Right forelimb (tissue), 1 donor: ENCODE results near the gene MYO5A.

ENCODE experiments used
- DNase-seq: peaks from one replicate; pipeline ENCODE4 v3.0.0-alpha.2; 2018

The MYO5A gene

GRCh38 chr15:52359722-52360121, 169.0 kb downstream of the MYO5A start:
- no peak for DNase-seq

GRCh38 chr15:52357949-52358348, 170.7 kb downstream of the MYO5A start:
- DNase-seq = no peak

DNA sequence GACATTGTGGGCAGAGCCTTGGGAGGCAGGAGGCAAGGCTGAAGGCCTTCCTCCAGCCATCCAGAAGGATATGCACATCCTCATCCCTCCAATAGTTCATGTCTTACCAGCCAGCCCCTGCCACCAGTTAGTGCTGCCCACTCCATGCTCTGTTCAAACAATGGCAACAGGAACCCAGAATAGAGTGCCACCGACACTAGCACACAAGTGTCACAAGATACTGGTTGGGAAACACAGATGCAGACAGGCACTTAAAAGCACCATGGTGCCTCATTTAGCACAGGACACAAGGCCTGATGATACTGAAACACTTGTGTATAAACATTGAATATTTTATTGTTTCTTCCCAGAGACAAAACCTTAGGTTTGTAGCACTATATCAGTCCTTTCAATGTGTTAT, 176.6 kb downstream of the MYO5A start:
- DNase-seq = no peak

- DNase-seq = no peak
Measured at GRCh38 chr15:52351206-52351908, 177.3 kb downstream of the MYO5A start.

DNA sequence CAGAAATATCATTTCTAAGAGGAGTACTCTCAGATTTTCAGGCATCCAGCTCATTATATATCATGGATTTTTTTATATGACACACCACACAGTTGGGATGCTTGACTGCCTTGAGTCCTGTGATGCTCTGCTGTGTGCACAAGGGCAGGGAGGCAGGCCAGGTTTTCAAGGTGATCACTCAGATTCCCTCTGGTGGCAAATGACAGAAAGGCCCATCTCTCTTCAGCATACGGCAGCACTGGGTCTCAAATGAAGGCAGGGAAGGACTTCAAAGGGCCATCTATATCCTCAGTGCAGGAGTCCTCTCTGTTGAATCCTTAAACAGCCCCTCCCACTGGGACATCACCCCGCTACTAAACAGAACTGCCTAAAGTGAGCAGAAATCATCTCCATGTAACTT, 178.3 kb downstream of the MYO5A start:
- no peak for DNase-seq

DNA sequence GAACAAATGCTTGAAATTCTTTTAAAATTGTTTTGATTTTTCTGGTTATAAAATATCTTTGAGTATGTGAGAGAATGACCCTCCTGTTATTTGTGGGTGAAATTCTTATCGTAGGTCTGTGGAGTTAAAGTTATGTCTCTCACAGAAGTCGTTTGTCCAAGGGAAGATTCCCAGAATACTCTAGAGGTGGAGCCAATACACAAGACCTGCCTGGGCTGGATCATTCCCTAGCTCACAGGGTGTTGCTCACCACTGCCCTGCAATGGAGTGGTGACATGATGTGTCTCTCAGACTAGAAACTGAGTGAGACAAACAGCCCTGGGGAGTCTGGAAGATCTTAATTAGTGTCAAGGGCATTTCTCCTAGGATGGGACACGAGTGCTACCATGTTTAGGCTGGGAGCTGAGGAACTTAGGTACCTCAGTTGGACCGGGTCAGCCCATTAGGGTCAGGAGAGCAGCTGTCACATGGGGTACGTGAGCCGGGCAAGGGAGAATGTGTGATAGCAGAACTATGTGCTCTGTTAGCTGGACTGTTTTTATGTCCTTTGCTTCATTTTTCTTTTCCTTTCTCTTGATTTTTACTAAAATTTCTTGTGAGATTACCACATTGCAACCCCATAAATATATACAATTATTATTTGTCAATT, 179.5 kb downstream of the MYO5A start:
- DNase-seq = no peak

DNA sequence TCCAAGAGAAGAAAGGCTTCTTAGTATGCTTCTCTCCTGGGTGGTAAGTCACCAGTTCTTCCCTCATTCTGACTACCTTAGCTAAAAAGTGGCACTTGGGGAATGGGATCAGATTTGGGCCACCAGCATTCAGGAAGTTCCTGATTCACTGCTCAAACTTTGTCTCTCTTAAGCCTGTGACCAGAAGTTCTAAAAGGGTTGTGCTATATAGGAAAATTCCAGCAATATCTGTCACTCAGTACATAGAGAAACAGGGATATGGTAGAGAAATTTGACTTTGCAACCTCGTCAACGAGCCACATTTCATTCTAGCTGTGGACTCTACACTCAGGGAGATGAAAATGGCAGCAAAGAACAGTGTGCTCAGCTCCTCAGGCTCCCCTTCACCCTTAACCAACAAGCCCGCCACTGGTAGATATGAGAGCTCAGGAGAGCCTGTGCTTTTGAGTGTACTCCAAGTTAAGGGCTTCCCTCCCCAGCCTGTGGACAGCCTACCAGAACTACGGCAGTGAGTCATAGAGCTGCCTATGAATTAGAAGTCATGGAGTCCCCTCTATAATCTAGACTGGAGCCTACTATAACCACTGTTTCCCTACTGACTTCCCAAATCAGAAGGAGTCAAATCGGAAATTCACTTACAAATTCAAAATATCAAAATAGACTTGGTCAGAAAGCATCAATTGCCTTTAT, 180.5 kb downstream of the MYO5A start:
- DNase-seq = no peak

- no peak for DNase-seq
Measured at GRCh38 chr15:52344592-52344991, 184.1 kb downstream of the MYO5A start.

DNA sequence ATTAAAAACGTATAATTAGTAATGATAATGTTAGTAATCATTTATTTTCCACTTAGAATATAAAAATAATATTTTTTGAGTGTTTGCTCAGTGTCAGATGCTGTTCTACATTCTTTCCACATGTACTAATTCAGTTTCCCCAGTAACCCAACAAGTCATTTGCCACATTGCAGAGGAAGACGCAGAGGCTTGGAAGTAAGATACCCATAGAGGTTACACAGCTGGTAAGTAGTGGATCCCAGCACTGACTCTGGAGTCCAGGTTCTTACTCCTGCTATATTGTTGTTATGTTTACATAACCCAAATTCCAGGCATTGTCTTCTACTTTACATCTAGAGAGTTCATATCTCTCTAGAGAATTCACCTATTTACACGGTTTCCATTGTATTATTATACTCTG, 184.8 kb downstream of the MYO5A start:
- DNase-seq = no peak

- no peak for DNase-seq
Measured at GRCh38 chr15:52340093-52340492, 188.6 kb downstream of the MYO5A start.

DNA sequence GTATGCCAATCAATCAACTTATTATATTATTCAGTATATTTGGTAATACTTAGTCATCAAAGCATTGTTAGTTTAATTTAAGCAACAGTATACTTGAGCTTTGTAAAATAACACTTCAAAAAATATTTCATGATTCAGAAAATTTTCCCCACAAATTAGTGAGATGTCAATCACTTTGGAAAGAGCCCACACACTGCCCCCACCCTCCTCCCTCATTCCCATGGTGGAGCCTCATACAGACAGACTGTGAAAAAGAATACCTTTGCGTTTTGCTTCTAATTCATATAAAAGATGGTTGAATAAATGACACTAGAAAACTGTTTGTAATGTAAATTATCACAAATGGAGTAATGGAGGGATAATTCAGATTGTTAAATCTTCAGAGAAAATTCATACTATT, 189.8 kb downstream of the MYO5A start:
- DNase-seq = no peak

- DNase-seq = no peak
Measured at GRCh38 chr15:52338058-52338457, 190.6 kb downstream of the MYO5A start.

- DNase-seq = no peak
Measured at GRCh38 chr15:52337198-52337853, 191.4 kb downstream of the MYO5A start.

DNA sequence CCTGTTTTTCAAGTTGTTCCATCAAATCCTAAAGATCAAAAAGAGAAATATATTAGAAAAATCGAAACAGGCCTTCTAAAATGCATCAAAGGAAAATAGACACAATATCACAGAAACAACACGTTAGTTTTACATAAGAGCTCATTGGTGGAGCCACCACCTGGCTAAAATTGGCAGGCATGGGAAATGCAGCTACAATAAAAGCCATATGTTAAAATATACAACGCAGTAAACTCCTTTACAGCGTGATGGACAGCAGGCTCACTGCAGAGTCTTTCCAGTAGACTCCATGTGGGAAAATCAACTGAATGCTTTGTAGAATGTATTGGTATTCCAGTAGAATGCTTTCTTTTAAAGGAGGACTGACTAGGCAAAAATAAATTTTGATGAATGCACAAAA, 192.2 kb downstream of the MYO5A start:
- DNase-seq = no peak

- DNase-seq = no peak
Measured at GRCh38 chr15:52334491-52335160, 194.1 kb downstream of the MYO5A start.

- DNase-seq = no peak
Measured at GRCh38 chr15:52331490-52332240, 197.0 kb downstream of the MYO5A start.

DNA sequence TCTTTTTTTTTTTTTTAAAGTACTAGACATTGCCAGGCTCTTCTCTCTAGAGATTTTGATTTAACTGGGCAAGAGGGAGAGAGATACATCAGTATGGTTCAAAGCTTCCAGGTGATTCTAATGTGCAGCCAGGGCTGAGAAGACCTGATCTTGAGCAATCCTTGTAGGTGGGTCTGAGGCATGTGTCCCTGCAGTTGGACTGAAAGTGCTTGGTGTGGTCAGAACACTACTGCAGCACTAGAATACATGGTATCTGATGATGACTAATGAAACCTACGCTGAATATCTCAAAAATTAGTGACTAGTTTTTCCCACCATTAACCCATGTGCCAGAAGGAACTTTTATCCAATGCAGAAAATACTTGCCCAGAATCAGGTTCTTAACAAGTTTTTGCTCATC, 198.7 kb downstream of the MYO5A start:
- no peak for DNase-seq

DNA sequence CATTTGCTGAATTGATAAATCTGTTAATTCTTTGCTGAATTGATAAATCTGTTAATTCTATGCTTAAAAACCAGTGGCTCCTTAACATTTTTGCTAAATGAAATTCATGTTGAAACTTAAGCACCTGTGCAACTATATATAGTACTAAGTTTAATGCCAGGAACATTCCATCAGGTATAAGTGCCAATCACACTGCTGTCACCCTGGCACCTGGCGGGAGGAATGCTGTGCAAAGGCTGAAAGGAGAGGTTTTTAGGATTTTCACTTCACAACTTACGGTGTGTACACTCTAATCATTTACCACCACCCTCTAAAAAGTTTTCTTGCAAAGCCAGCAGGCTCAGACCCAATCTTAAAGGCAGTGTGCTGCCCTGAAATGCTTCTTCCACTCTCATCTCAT, 199.5 kb downstream of the MYO5A start:
- no peak for DNase-seq

DNA sequence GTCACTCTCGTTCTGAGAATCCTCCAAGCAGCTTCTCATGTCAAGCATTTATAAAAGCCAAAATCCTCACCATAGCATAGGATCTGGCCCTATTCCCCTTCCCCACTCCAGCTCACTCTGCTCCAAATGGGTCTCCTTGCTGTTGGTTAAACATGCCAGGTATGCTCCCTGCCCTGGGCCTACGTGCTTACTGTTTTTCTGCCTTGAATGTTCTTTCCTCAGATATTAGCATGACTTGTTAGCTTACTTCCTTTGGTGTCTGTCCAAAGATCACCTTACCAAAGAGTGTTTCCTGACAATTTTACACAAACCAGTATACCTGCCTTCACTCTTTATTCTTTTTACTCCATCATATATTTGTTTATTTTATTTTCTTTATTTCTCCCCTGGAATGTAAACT, 200.0 kb downstream of the MYO5A start:
- no peak for DNase-seq

- DNase-seq = no peak
Measured at GRCh38 chr15:52326756-52327155, 201.9 kb downstream of the MYO5A start.

DNA sequence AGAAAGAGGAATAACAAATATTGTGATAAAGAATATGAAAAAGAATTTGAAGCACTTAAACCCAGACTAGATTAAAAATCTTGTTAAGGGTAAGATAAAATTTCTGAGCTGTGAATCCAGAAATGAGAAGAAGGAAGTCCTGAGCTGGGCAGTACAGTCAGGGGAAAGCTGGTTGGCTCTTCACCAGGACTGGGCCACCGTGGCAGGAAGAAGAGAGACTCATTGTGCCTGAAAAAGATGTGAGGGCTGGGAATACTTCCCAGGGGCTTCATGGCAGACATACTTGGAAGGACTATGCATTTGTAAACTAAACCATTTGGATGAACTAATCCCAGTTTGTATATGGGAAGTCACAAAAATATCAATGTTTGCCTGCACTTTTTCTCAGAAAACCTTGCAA, 204.6 kb downstream of the MYO5A start:
- no peak for DNase-seq

DNA sequence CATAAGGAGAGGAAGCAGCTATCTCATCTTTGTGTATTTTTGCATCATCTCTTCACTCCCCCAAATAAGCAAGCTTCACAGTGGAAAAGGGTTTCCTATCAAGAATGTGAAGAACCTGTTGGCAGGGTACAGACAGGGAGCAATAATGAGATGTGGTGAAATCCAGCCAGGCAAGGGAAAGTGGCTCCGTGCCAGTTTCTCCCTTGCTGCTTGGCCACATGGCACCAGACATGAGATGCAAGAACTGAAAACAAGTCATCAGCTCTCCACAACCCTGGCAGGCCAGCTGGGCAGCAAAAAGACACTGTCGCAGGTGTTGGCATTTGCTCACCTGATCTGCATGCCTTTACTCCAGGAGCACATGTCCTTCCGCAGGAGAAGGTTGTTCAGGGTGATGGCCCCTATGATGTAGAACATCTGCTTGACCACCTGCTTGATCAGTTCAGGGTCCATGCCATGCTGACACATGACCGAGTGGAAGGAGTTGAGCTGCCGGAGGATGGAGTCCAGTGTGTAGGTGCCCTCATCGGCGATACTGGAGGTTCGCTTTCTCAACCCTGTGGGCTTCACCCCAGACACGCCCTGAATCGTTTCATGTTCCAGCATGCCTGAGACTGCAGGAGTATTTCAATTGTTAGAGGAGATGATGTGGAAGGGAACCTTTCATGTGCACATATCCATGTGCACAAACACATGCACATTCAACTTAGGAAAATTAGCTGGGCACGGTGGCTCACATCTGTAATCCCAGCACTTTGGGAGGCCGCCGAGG, 209.8 kb downstream of the MYO5A start:
- DNase-seq = no peak
